Measurements from ENCODE around the gene ING5.

GRCh38 chr2:241774419-241775222 is 72.8 kb downstream of the ING5 start:
- TF ChIP-seq, protein P1, sequence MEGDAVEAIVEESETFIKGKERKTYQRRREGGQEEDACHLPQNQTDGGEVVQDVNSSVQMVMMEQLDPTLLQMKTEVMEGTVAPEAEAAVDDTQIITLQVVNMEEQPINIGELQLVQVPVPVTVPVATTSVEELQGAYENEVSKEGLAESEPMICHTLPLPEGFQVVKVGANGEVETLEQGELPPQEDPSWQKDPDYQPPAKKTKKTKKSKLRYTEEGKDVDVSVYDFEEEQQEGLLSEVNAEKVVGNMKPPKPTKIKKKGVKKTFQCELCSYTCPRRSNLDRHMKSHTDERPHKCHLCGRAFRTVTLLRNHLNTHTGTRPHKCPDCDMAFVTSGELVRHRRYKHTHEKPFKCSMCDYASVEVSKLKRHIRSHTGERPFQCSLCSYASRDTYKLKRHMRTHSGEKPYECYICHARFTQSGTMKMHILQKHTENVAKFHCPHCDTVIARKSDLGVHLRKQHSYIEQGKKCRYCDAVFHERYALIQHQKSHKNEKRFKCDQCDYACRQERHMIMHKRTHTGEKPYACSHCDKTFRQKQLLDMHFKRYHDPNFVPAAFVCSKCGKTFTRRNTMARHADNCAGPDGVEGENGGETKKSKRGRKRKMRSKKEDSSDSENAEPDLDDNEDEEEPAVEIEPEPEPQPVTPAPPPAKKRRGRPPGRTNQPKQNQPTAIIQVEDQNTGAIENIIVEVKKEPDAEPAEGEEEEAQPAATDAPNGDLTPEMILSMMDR (conservative IDR thresholded peaks at IDR 0.05; ENCODE audit: low read depth, low read length), result no peak
- TF ChIP-seq EZH2 (IDR thresholded peaks at IDR 0.05; ENCODE audit: low read length, unreplicated experiment), result no peak

Measured in PC-3 (cell line).